Liver (tissue), 9 donors: Measurements from ENCODE around the gene LRCH4. TPM values are rescaled to one million over a fixed set of nuclear protein-coding genes. Genes with fewer than 3 reads are reported as not detected.

Experiments
- DNase-seq: peaks from one replicate; pipeline ENCODE4 v3.0.0-alpha.2; 2017; ENCODE audit warnings: low spot score
- H3K27ac ChIP-seq, 2 donors: one replicate each; pipeline ENCODE4 v1.7.0; 2013; ENCODE audit warnings: inconsistent platforms in 2 of 2, low read length in 2 of 2, control low read depth in 1 of 2, low read depth in 1 of 2, mild to moderate bottlenecking in 1 of 2
- H3K27me3 ChIP-seq, 4 donors: one replicate each; pipeline versions ENCODE4 v1.6.1 to v1.7.0; 2013; ENCODE audit warnings: low read length in 3 of 4, inconsistent platforms in 1 of 4, mild to moderate bottlenecking in 1 of 4, moderate library complexity in 1 of 4; ENCODE audit not compliant: control insufficient read depth in 4 of 4, insufficient read depth in 4 of 4
- H3K36me3 ChIP-seq, 4 donors: one replicate each; pipeline versions ENCODE4 v1.6.1 to v1.7.0; 2013; ENCODE audit warnings: low read length in 3 of 4, mild to moderate bottlenecking in 3 of 4, low read depth in 1 of 4, moderate library complexity in 1 of 4; ENCODE audit not compliant: control insufficient read depth in 4 of 4, insufficient read depth in 3 of 4
- H3K4me1 ChIP-seq, 4 donors: one replicate each; pipeline versions ENCODE4 v1.6.1 to v1.7.0; 2013; ENCODE audit warnings: low read length in 3 of 4, mild to moderate bottlenecking in 3 of 4, moderate library complexity in 1 of 4; ENCODE audit not compliant: control insufficient read depth in 4 of 4, insufficient read depth in 4 of 4
- H3K4me3 ChIP-seq, 3 donors: one replicate each; pipeline versions ENCODE4 v1.6.1 to v1.7.0; 2013; ENCODE audit warnings: low read length in 3 of 3, control low read depth in 1 of 3, low read depth in 1 of 3, mild to moderate bottlenecking in 1 of 3
- H3K9ac ChIP-seq, 2 donors: one replicate each; pipeline ENCODE4 v1.7.0; 2013; ENCODE audit warnings: low read length in 2 of 2, mild to moderate bottlenecking in 2 of 2, moderate library complexity in 2 of 2, control low read depth in 1 of 2, low read depth in 1 of 2
- H3K9me3 ChIP-seq, 4 donors: one replicate each; pipeline versions ENCODE4 v1.6.1 to v1.7.0; 2013; ENCODE audit warnings: low read length in 3 of 4; ENCODE audit not compliant: control insufficient read depth in 4 of 4
- ATF3 ChIP-seq: IDR thresholded peaks from 2 replicates; pipeline ENCODE4 v1.6.1; 2016; ENCODE audit warnings: antibody characterized with exemption
- CTCF ChIP-seq: fragments of 150-350 bp; IDR thresholded peaks from 2 replicates; pipeline ENCODE4 v1.5.1; 2017; ENCODE audit warnings: improper control_type of control experiment, low read depth, low read length; ENCODE audit not compliant: missing input control
- EGR1 ChIP-seq, 2 donors: IDR thresholded peaks; 2 replicates each; pipeline ENCODE4 v1.6.1; 2016 to 2018; ENCODE audit warnings: antibody characterized with exemption in 2 of 2, low read depth in 2 of 2
- FOXA1 ChIP-seq: IDR thresholded peaks from 2 replicates; pipeline ENCODE4 v1.6.1; 2016; ENCODE audit warnings: antibody characterized with exemption
- FOXA2 ChIP-seq: IDR thresholded peaks from 2 replicates; pipeline ENCODE4 v1.6.1; 2016; ENCODE audit warnings: antibody characterized with exemption
- GABPA ChIP-seq, 2 donors: IDR thresholded peaks in 1 of 2; conservative IDR thresholded peaks in 1 of 2; 2 replicates each; pipeline ENCODE4 v1.6.1; 2016; ENCODE audit warnings: antibody characterized with exemption in 2 of 2, mild to moderate bottlenecking in 1 of 2, moderate library complexity in 1 of 2
- HNF4A ChIP-seq, 2 donors: conservative IDR thresholded peaks; 2 replicates each; pipeline ENCODE4 v1.6.1; 2016; ENCODE audit warnings: antibody characterized with exemption in 2 of 2, mild to moderate bottlenecking in 2 of 2
- HNF4G ChIP-seq: IDR thresholded peaks from 2 replicates; pipeline ENCODE4 v1.6.1; 2016; ENCODE audit warnings: antibody characterized with exemption
- JUND ChIP-seq, 2 donors: IDR thresholded peaks; 2 replicates each; pipeline ENCODE4 v1.6.1; 2016; ENCODE audit warnings: antibody characterized with exemption in 2 of 2
- MAX ChIP-seq: IDR thresholded peaks from 2 replicates; pipeline ENCODE4 v1.6.1; 2016; ENCODE audit warnings: antibody characterized with exemption
- NR2F2 ChIP-seq: IDR thresholded peaks from 2 replicates; pipeline ENCODE4 v1.6.1; 2016; ENCODE audit warnings: antibody characterized with exemption
- RAD21 ChIP-seq, 2 donors: IDR thresholded peaks; 2 replicates each; pipeline ENCODE4 v1.6.1; 2016; ENCODE audit warnings: antibody characterized with exemption in 2 of 2, mild to moderate bottlenecking in 2 of 2
- REST ChIP-seq: IDR thresholded peaks from 2 replicates; pipeline ENCODE4 v1.6.1; 2016; ENCODE audit warnings: antibody characterized with exemption, mild to moderate bottlenecking
- RXRA ChIP-seq, 2 donors: IDR thresholded peaks; 2 replicates each; pipeline ENCODE4 v1.6.1; 2017 to 2018; ENCODE audit warnings: antibody characterized with exemption in 2 of 2, mild to moderate bottlenecking in 1 of 2
- SP1 ChIP-seq: IDR thresholded peaks from 2 replicates; pipeline ENCODE4 v1.6.1; 2018; ENCODE audit warnings: antibody characterized with exemption, mild to moderate bottlenecking
- TAF1 ChIP-seq: conservative IDR thresholded peaks from 2 replicates; pipeline ENCODE4 v1.6.1; 2016; ENCODE audit warnings: antibody characterized with exemption, mild to moderate bottlenecking
- YY1 ChIP-seq: IDR thresholded peaks from 2 replicates; pipeline ENCODE4 v1.6.1; 2016; ENCODE audit warnings: antibody characterized with exemption, mild to moderate bottlenecking
- ZBTB33 ChIP-seq: IDR thresholded peaks from 2 replicates; pipeline ENCODE4 v1.6.1; 2016; ENCODE audit warnings: antibody characterized with exemption
- WGBS: extraction: QIAGEN DNeasy Blood & Tissue Kit; methylation state at CpG from one replicate; pipeline ENCODE4 v1.1.7; 2013; 5-methylcytosine and 5-hydroxymethylcytosine counted together
- polyA plus RNA-seq, 2 donors: library from polyadenylated mRNA; stranded (reverse) in 1 of 2; unstranded in 1 of 2; fragments of 200-250 nt in 1 of 2; fragments of >200 nt in 1 of 2; fragmentation: Nextera tagmentation in 1 of 2; extraction: Ambion mirVana in 1 of 2; gene quantifications; one replicate each; pipeline versions ENCODE4 v1.2.1 to v1.2.3, GENCODE V29; 2013 to 2015
- total RNA-seq, 2 donors: library from RNA; depleted of rRNA; stranded (reverse); fragments of >200 nt; gene quantifications; one replicate each; pipeline ENCODE4 v1.2.3, GENCODE V29; 2014
- donor health status: healthy.
- donor health status: healthy.
- donor health status: healthy.
- donor health status: healthy.
- donor health status: healthy.

The LRCH4 gene
- total and polyA plus RNA-seq, 4 donors, result 8.2 to 25.8 (median 13.0) TPM

- Histone ChIP-seq H3K4me1 (peaks cover 36 to 97% (median 79%) of the 10 kb centered on the region in 4 donors), H3K27ac (peak overlapping the region; percentile 84 to 90), H3K36me3 (peaks cover 0 to 22% (median 13%) of the 10 kb centered on the region in 4 donors), H3K27me3 (no peaks in the 10 kb centered on the region), H3K9me3 (no peaks in the 10 kb centered on the region), H3K9ac (peak overlapping the region in 1 of 2 donors; percentile 18), H3K4me3 (no peak overlapping the region)
- TF ChIP-seq FOXA1 (peak; percentile 43), EGR1 (IDR thresholded peaks at IDR 0.05; ENCODE audit: low read depth in 2 of 2) (no peak), TAF1 (no peak), ATF3 (no peak), RXRA (IDR thresholded peaks at IDR 0.05) (peak; percentile 51 to 64), FOXA2 (peak; percentile 60), MAX (peak; percentile 49), NR2F2 (no peak), HNF4A (conservative IDR thresholded peaks at IDR 0.05) (peak; percentile 49 to 59), CTCF (no peak), HNF4G (no peak), RAD21 (IDR thresholded peaks at IDR 0.05) (no peak), JUND (IDR thresholded peaks at IDR 0.05) (no peak), REST (peak; percentile 67), SP1 (peak; percentile 42), ZBTB33 (no peak), GABPA (IDR thresholded peaks at IDR 0.05 in 1 of 2, conservative IDR thresholded peaks at IDR 0.05 in 1 of 2) (no peak), YY1 (peak; percentile 79)
- WGBS, result 44% methylated on average over 6 of the region's 6 CpGs
- DNase-seq, result no peak
Observed at GRCh38 chr7:100566018-100566531, 19.9 kb downstream of the LRCH4 start.
